PC-9 (cell line): ENCODE data around the gene KIAA1328.

Experiments used
- CTCF ChIP-seq: fragments of 200-600 bp; sonication (generic); conservative IDR thresholded peaks from 2 replicates; pipeline ENCODE4 v1.6.1; 2017; ENCODE audit warnings: mixed run types, antibody characterized with exemption, mild to moderate bottlenecking, moderate library complexity
- EZH2 ChIP-seq: fragments of 200-600 bp; sonication (generic); IDR thresholded peaks from 2 replicates; pipeline ENCODE4 v1.8.0; 2017; ENCODE audit warnings: antibody characterized with exemption, low read depth

- TF ChIP-seq CTCF: no peak
- no peak for TF ChIP-seq EZH2
Observed at GRCh38 chr18:36813101-36813775, 15.7 kb upstream of the KIAA1328 start.
